ENCODE measurements around the gene HTR3D. TPM values are rescaled to one million over a fixed set of nuclear protein-coding genes. Genes with fewer than 3 reads are reported as not detected.

HTR3D gene
- polyA plus RNA-seq, 1 of the 3 experiments (the other 2 are of a cell fraction): not detected

- Histone ChIP-seq H4K20me1 (ENCODE audit: insufficient read depth) (no peaks in the 10 kb centered on the region), H2AFZ (ENCODE audit: low read depth) (no peak overlapping the region), H3K4me1 (ENCODE audit: control insufficient read depth in 1 of 2, insufficient read depth in 2 of 2, low read depth in 1 of 2, low read length in 1 of 2) (peaks cover 3 to 6% of the 10 kb centered on the region in 2 experiments; a peak in 2 of 4 replicates), H3K36me3 (replicated peaks in 1 of 2; ENCODE audit: control insufficient read depth in 1 of 2, insufficient read depth in 2 of 2, low read length in 1 of 2) (peaks cover 5 to 15% of the 10 kb centered on the region in 2 experiments), H3K79me2 (ENCODE audit: insufficient read depth) (peaks cover 26% of the 10 kb centered on the region), H3F3A (replicated peaks; ENCODE audit: insufficient read depth) (peaks cover 8% of the 10 kb centered on the region), H3K9me2 (no peaks in the 10 kb centered on the region), H3K4me2 (no peak overlapping the region), H3K9ac (no peak overlapping the region), H3K27ac (ENCODE audit: low read depth in 2 of 2, low read length in 1 of 2) (no peak overlapping the region), H3K27me3 (ENCODE audit: insufficient read depth) (no peaks in the 10 kb centered on the region), H3K4me3 (ENCODE audit: low read depth in 2 of 2, low read length in 1 of 2) (no peak overlapping the region), H3K9me3 (no peaks in the 10 kb centered on the region)
- no peak for DNase-seq
- POLR2A ChIA-PET: no interaction called here
- TF ChIP-seq CTCF (IDR thresholded peaks at IDR 0.05) (no peak), SMC3 (IDR thresholded peaks at IDR 0.05; ENCODE audit: low read depth, low read length) (no peak), EZH2phosphoT487 (IDR thresholded peaks at IDR 0.05; ENCODE audit: borderline replicate concordance, low read depth) (no peak), YY1 (IDR thresholded peaks at IDR 0.05; ENCODE audit: low read depth) (no peak), ELF1 (IDR thresholded peaks at IDR 0.05) (no peak), RXRA (IDR thresholded peaks at IDR 0.05; ENCODE audit: borderline replicate concordance, low read depth) (no peak), JUND (IDR thresholded peaks at IDR 0.05) (no peak), MEF2A (IDR thresholded peaks at IDR 0.05; ENCODE audit: borderline replicate concordance, low read depth) (no peak), FOXM1 (IDR thresholded peaks at IDR 0.05; ENCODE audit: low read depth) (no peak), NFIC (IDR thresholded peaks at IDR 0.05; ENCODE audit: borderline replicate concordance) (no peak), CHD2 (IDR thresholded peaks at IDR 0.05; ENCODE audit: low read length, partially characterized antibody) (no peak), POLR2AphosphoS5 (IDR thresholded peaks at IDR 0.05; ENCODE audit: low read depth, low read length) (no peak), MXI1 (IDR thresholded peaks at IDR 0.05; ENCODE audit: low read depth, low read length) (no peak), TAF1 (IDR thresholded peaks at IDR 0.05; ENCODE audit: borderline replicate concordance, low read depth, low read length) (no peak)
- TF ChIP-seq, protein P1, sequence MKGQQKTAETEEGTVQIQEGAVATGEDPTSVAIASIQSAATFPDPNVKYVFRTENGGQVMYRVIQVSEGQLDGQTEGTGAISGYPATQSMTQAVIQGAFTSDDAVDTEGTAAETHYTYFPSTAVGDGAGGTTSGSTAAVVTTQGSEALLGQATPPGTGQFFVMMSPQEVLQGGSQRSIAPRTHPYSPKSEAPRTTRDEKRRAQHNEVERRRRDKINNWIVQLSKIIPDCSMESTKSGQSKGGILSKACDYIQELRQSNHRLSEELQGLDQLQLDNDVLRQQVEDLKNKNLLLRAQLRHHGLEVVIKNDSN (IDR thresholded peaks at IDR 0.05; ENCODE audit: borderline replicate concordance, low read depth): no peak
- TF ChIP-seq, protein P2, sequence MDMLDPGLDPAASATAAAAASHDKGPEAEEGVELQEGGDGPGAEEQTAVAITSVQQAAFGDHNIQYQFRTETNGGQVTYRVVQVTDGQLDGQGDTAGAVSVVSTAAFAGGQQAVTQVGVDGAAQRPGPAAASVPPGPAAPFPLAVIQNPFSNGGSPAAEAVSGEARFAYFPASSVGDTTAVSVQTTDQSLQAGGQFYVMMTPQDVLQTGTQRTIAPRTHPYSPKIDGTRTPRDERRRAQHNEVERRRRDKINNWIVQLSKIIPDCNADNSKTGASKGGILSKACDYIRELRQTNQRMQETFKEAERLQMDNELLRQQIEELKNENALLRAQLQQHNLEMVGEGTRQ (IDR thresholded peaks at IDR 0.05; ENCODE audit: borderline replicate concordance, low read depth, low read length): no peak
- TF ChIP-seq, protein P3, sequence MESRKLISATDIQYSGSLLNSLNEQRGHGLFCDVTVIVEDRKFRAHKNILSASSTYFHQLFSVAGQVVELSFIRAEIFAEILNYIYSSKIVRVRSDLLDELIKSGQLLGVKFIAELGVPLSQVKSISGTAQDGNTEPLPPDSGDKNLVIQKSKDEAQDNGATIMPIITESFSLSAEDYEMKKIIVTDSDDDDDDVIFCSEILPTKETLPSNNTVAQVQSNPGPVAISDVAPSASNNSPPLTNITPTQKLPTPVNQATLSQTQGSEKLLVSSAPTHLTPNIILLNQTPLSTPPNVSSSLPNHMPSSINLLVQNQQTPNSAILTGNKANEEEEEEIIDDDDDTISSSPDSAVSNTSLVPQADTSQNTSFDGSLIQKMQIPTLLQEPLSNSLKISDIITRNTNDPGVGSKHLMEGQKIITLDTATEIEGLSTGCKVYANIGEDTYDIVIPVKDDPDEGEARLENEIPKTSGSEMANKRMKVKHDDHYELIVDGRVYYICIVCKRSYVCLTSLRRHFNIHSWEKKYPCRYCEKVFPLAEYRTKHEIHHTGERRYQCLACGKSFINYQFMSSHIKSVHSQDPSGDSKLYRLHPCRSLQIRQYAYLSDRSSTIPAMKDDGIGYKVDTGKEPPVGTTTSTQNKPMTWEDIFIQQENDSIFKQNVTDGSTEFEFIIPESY (IDR thresholded peaks at IDR 0.05; ENCODE audit: borderline replicate concordance, low read depth): no peak
- WGBS (ENCODE audit: low lambda C conversion rate): 98% methylated on average over 3 of the region's 3 CpGs
- CTCF ChIA-PET: interaction anchor here (0.9 to 1.4 kb wide), 3 partner anchors 15 to 283 kb away, joined by 3 to 4 read pairs (median 3); no protein-coding TSS in a partner anchor
These were observed 29.8 kb upstream of the HTR3D start for GRCh38 chr3:184001761-184002160.

All from SK-N-SH (cell line).